Right lobe of liver (tissue), 6 donors: ENCODE measurements around the gene SPHK1. TPM values are rescaled to one million over a fixed set of nuclear protein-coding genes. Genes with fewer than 3 reads are reported as not detected.

Source experiments
- ATAC-seq, 4 donors: fragments of 200-7000 bp; cut with Tn5 transposase; one replicate each; pipeline ENCODE4 v1.9.1; 2020; ENCODE audit warnings: mild to moderate bottlenecking in 4 of 4, moderate library complexity in 4 of 4
- DNase-seq, 3 donors: peaks; one replicate each; pipeline ENCODE4 v3.0.0-alpha.2; 2020
- H3K27ac ChIP-seq, 3 donors: fragments of 200-600 bp; one replicate each; pipeline ENCODE4 v1.8.0; 2022
- H3K27me3 ChIP-seq, 2 donors: fragments of 200-600 bp; one replicate each; pipeline ENCODE4 v1.8.0; 2022
- H3K36me3 ChIP-seq, 4 donors: fragments of 200-600 bp; sonication (generic) in 1 of 4; one replicate each; pipeline versions ENCODE4 v1.5.1 to v1.8.0; 2017 to 2022; ENCODE audit warnings: control low read depth in 1 of 4
- H3K4me1 ChIP-seq, 4 donors: fragments of 200-600 bp; sonication (generic) in 1 of 4; one replicate each; pipeline versions ENCODE4 v1.5.1 to v1.8.0; 2017 to 2022; ENCODE audit warnings: control low read depth in 1 of 4
- H3K4me3 ChIP-seq, 3 donors: fragments of 200-600 bp; one replicate each; pipeline ENCODE4 v1.8.0; 2022
- H3K9me3 ChIP-seq, 4 donors: fragments of 200-600 bp; sonication (generic) in 1 of 4; one replicate each; pipeline versions ENCODE4 v1.5.1 to v1.8.0; 2017 to 2022; ENCODE audit warnings: control low read depth in 1 of 4
- POLR2A ChIP-seq: fragments of 450-650 bp; IDR thresholded peaks from one replicate; pipeline ENCODE4 v1.6.1; 2017; ENCODE audit warnings: antibody characterized with exemption, mild to moderate bottlenecking
- WGBS: methylation state at CpG from one replicate; pipeline ENCODE4 v1.1.6; 2018; ENCODE audit warnings: low coverage, low lambda C conversion rate; ENCODE audit not compliant: insufficient coverage; ENCODE audit errors: missing lambda C conversion rate; 5-methylcytosine and 5-hydroxymethylcytosine counted together
- intact Hi-C, 2 donors: fragments of 100-400 bp; cut with DNase I; formaldehyde crosslinking; loops; one replicate each; pipeline versions ENCODE4 v1.11.2 to v1.14.1; 2022
- small RNA-seq, 2 experiments: library from RNA; depleted of rRNA; stranded (forward); fragments of <200 nt; gene quantifications; one replicate each; pipeline ENCODE3, GENCODE V24; 2016
- total RNA-seq, 6 experiments: library from RNA; depleted of rRNA in 2 of 6; stranded (reverse); fragments of >200 nt in 2 of 6; fragmentation: NEBNext Ultra II Directional in 3 of 6; extraction: Animal tissue kit (Norgen Biotek cat#: 25700) in 3 of 6; gene quantifications; one replicate each; pipeline versions ENCODE4 v1.1.0 to v1.2.4, GENCODE V29; 2016 to 2023
- TF ChIP-seq, protein P1 (sequence below), 4 donors: fragments of 200-600 bp in 3 of 4; fragments of 450-650 bp in 1 of 4; IDR thresholded peaks; one replicate each; pipeline versions ENCODE4 v1.5.1 to v1.8.0; 2016 to 2022; ENCODE audit warnings: antibody characterized with exemption in 4 of 4, mild to moderate bottlenecking in 2 of 4
- donor health status: DM: no; HTN: yes; CAD: no.
- donor health status: DM: no; HTN: no; CAD: no.
- donor health status: DM: no; HTN: no; CAD: no.
- donor health status: DM: no; HTN: yes; CAD: no.
- donor health status: DM: no; HTN: yes; CAD: no.

Gene SPHK1
- total RNA-seq, 6 experiments from 2014 or later, result 0.35 to 2.6 (median 1.5) TPM

DNA sequence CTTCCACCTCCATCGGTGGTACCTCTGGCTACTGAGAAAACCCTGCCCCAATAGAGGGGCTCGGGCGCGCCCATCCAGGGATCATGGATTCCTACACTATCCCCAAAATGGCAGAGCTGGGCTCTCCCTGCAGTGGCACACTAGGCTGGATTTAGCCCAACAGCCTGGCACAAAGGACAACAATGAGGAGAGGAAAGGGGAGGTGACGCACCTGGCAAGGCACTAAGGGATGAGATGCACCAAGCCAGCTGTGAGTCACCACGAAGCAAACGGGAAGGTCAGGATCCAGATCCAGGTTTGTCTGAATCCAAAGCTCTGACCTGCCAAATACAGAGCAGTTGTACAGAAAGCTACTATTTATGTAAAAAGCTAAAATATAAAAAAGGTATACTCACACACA is 50.5 kb downstream of the SPHK1 start:
- Histone ChIP-seq H3K27me3 (no peaks in the 10 kb centered on the region), H3K9me3 (no peaks in the 10 kb centered on the region), H3K27ac (no peak overlapping the region), H3K4me3 (no peak overlapping the region), H3K4me1 (peaks cover 0 to 9% (median 0%) of the 10 kb centered on the region in 4 donors), H3K36me3 (no peaks in the 10 kb centered on the region)
- intact Hi-C loops, result no loop called here
- peak in 1 of 3 donors; percentile 38 for DNase-seq
- WGBS, result 80% methylated on average over 7 of the region's 7 CpGs
- ATAC-seq, result peak in 1 of 4 donors; percentile 81
- TF ChIP-seq, protein P1, sequence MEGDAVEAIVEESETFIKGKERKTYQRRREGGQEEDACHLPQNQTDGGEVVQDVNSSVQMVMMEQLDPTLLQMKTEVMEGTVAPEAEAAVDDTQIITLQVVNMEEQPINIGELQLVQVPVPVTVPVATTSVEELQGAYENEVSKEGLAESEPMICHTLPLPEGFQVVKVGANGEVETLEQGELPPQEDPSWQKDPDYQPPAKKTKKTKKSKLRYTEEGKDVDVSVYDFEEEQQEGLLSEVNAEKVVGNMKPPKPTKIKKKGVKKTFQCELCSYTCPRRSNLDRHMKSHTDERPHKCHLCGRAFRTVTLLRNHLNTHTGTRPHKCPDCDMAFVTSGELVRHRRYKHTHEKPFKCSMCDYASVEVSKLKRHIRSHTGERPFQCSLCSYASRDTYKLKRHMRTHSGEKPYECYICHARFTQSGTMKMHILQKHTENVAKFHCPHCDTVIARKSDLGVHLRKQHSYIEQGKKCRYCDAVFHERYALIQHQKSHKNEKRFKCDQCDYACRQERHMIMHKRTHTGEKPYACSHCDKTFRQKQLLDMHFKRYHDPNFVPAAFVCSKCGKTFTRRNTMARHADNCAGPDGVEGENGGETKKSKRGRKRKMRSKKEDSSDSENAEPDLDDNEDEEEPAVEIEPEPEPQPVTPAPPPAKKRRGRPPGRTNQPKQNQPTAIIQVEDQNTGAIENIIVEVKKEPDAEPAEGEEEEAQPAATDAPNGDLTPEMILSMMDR (IDR thresholded peaks at IDR 0.05), result no peak
- no peak for TF ChIP-seq POLR2A

DNA sequence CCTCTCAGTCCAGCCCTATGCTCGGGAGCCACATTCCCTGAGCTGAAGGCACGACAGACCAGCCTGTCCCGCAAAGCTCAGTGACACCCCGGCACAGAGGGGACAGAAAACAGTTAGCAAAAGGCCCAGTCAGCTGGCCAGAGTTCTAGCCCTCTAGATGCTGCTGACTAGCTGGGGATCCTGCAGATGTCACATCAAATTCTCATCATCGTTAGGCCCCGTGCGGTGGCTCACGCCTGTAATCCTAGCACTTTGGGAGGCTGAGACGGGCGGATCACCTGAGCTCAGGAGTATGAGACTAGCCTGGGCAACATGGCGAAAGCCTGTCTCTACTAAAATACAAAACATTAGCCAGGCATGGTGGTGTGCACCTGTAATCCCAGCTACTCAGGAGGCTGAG is 51.3 kb downstream of the SPHK1 start:
- H3K4me1 ChIP-seq, result peaks cover 0 to 9% (median 0%) of the 10 kb centered on the region in 4 donors
- no peak for ATAC-seq

More for the DNA sequence above, 51.3 kb downstream of the SPHK1 start:
- no peak overlapping the region for H3K4me3 ChIP-seq
- H3K9me3 ChIP-seq, result no peaks in the 10 kb centered on the region
- H3K27ac ChIP-seq, result no peak overlapping the region
- no peaks in the 10 kb centered on the region for H3K36me3 ChIP-seq
- no peaks in the 10 kb centered on the region for H3K27me3 ChIP-seq
- no peak for TF ChIP-seq POLR2A
- TF ChIP-seq, protein P1 (IDR thresholded peaks at IDR 0.05), result no peak
- intact Hi-C loops, result no loop called here
- 98% methylated on average over 7 of the region's 11 CpGs for WGBS
- no peak for DNase-seq

Small RNA genes within 50 kb of the gene (small RNA-seq; reads per million reads assigned to genes)
- gene RNU6-24P, result 0 reads per million in 2 experiments

Other genes starting within 250 kb of the SPHK1 start
- gene FOXJ1, start 243.4 kb upstream of the SPHK1 start, total RNA-seq, result under 1 TPM in 3 of 6 experiments, not detected in 3; 0.06 to 0.12 (median 0.11) TPM
- 10 to 100 TPM in 2 of 6 experiments, 1 to 10 TPM in 2, under 1 TPM in 2; 0.39 to 14.5 (median 6.0) TPM for gene RNF157, start 144.1 kb upstream of the SPHK1 start, total RNA-seq
- gene UBALD2, start 119.3 kb upstream of the SPHK1 start, total RNA-seq, result 10 to 100 TPM in 4 of 6 experiments, 1 to 10 TPM in 2; 7.3 to 17.9 (median 14.5) TPM
- gene QRICH2, start 76.3 kb upstream of the SPHK1 start, total RNA-seq, result 1 to 10 TPM in 4 of 6 experiments, under 1 TPM in 2; 0.43 to 2.2 (median 1.5) TPM
- 10 to 100 TPM; 39.3 to 55.6 (median 45.1) TPM for gene PRPSAP1, start 30.7 kb upstream of the SPHK1 start, total RNA-seq
- gene UBE2O, start 68.5 kb downstream of the SPHK1 start, total RNA-seq, result 10 to 100 TPM in 5 of 6 experiments, 1 to 10 TPM in 1; 10.0 to 12.9 (median 12.0) TPM
- gene AANAT, start 83.0 kb downstream of the SPHK1 start, total RNA-seq, result not detected
- 10 to 100 TPM in 3 of 6 experiments, 1 to 10 TPM in 3; 7.1 to 18.6 (median 11.0) TPM for gene RHBDF2, start 116.8 kb downstream of the SPHK1 start, total RNA-seq
- 1 to 10 TPM; 1.8 to 4.1 (median 3.1) TPM for gene CYGB, start 153.1 kb downstream of the SPHK1 start, total RNA-seq
- gene PRCD, start 155.4 kb downstream of the SPHK1 start, total RNA-seq, result 1 to 10 TPM in 1 of 6 experiments, under 1 TPM in 2, not detected in 3; 0.12 to 1.3 (median 0.22) TPM
- 1 to 10 TPM in 5 of 6 experiments, under 1 TPM in 1; 0.81 to 5.0 (median 2.3) TPM for gene ST6GALNAC2, start 201.3 kb downstream of the SPHK1 start, total RNA-seq